ENCODE data around the gene ELAC2.

DNA sequence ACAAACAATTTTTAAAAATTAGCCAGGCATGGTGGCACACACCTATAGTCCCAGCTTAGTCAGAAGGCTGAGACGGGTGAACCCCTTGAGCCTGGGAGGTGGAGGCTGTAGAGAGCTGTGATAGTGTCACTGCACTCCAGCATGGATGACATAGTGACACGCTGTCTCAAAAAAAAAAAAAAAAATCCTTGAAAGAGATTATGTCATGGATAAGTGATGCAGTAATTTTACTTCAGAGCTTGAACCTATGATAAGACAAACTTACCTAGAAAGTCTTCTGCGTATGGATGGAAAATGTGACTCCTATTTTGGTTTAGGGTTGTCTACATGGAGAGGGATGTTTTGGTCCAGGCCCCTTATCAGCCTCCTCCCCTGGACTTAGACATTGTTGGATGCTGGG, 51.8 kb downstream of the ELAC2 start:
- TF ChIP-seq GATA3 (IDR thresholded peaks at IDR 0.05; ENCODE audit: low read depth, low read length) (no peak), GATA2 (IDR thresholded peaks at IDR 0.05; ENCODE audit: low read depth, low read length) (no peak)
